Panc1 (cell line): Measurements from ENCODE around the gene FGFBP1.

Experiments
- CTCF ChIP-seq: fragments of 450-650 bp; IDR thresholded peaks from 2 replicates; pipeline ENCODE4 v1.5.1; 2017; ENCODE audit warnings: mild to moderate bottlenecking
- REST ChIP-seq, 2 experiments: IDR thresholded peaks; 2 replicates each; pipeline ENCODE4 v1.6.1; 2011 to 2012; ENCODE audit warnings: low read depth in 2 of 2, control low read depth in 1 of 2, low read length in 1 of 2, mild to moderate bottlenecking in 1 of 2, moderate library complexity in 1 of 2; ENCODE audit not compliant: insufficient read depth in 1 of 2
- SIN3A ChIP-seq: IDR thresholded peaks from 2 replicates; pipeline ENCODE4 v1.6.1; 2012; ENCODE audit warnings: low read depth, mild to moderate bottlenecking, low read length, moderate library complexity, borderline replicate concordance; ENCODE audit not compliant: insufficient read depth

GRCh38 chr4:15936495-15936894 lies 2.0 kb downstream of the FGFBP1 start:
- TF ChIP-seq CTCF (no peak), SIN3A (no peak), REST (IDR thresholded peaks at IDR 0.05; ENCODE audit: insufficient read depth in 1 of 2, low read depth in 2 of 2, low read length in 1 of 2) (no peak)
